Neuronal stem cell (in vitro differentiated cells): ENCODE results near the gene EN1.

ENCODE experiments used
- DNase-seq: peaks from one replicate; pipeline ENCODE4 v3.0.0-alpha.2; 2013; ENCODE audit warnings: low spot score
- H2AFZ ChIP-seq: one replicate; pipeline ENCODE4 v1.6.1; 2013; ENCODE audit warnings: mild to moderate bottlenecking, low read length, inconsistent platforms
- H2AK5ac ChIP-seq: 2 replicates; pipeline ENCODE4 v1.6.1; 2013; ENCODE audit warnings: low read depth, mild to moderate bottlenecking, inconsistent platforms, low read length, moderate library complexity, mixed read lengths
- H2BK120ac ChIP-seq: 2 replicates; pipeline ENCODE4 v1.6.1; 2013; ENCODE audit warnings: low read depth, mild to moderate bottlenecking, inconsistent platforms, low read length, moderate library complexity, mixed read lengths
- H2BK12ac ChIP-seq: one replicate; pipeline ENCODE4 v1.6.1; 2013; ENCODE audit warnings: low read length, inconsistent platforms
- H2BK15ac ChIP-seq: 2 replicates; pipeline ENCODE4 v1.6.1; 2013; ENCODE audit warnings: mild to moderate bottlenecking, low read length, inconsistent platforms, mixed read lengths
- H2BK5ac ChIP-seq: one replicate; pipeline ENCODE4 v1.6.1; 2013; ENCODE audit warnings: inconsistent platforms, mild to moderate bottlenecking, low read length, moderate library complexity
- H3K14ac ChIP-seq: one replicate; pipeline ENCODE4 v1.6.1; 2013; ENCODE audit warnings: low read length, inconsistent platforms
- H3K18ac ChIP-seq: 2 replicates; pipeline ENCODE4 v1.6.1; 2013; ENCODE audit warnings: low read length, inconsistent platforms
- H3K23ac ChIP-seq: 2 replicates; pipeline ENCODE4 v1.6.1; 2013; ENCODE audit warnings: low read depth, mild to moderate bottlenecking, mixed read lengths, low read length, inconsistent platforms; ENCODE audit not compliant: poor library complexity
- H3K27ac ChIP-seq: replicated peaks from 3 replicates; pipeline ENCODE4 v1.5.1; 2013; ENCODE audit warnings: low read length, inconsistent platforms
- H3K27me3 ChIP-seq, 3 experiments: 2 replicates each; pipeline ENCODE4 v1.6.1; 2013; ENCODE audit warnings: low read length in 3 of 3, mild to moderate bottlenecking in 2 of 3, inconsistent platforms in 1 of 3, low read depth in 1 of 3, mixed read lengths in 1 of 3, moderate library complexity in 1 of 3; ENCODE audit not compliant: control insufficient read depth in 3 of 3, insufficient read depth in 3 of 3
- H3K36me3 ChIP-seq, 2 donors: replicated peaks in 1 of 2; 2 replicates each; pipeline ENCODE4 v1.6.1; 2013; ENCODE audit warnings: low read length in 2 of 2; ENCODE audit not compliant: control insufficient read depth in 2 of 2, insufficient read depth in 2 of 2
- H3K4ac ChIP-seq: 2 replicates; pipeline ENCODE4 v1.6.1; 2013; ENCODE audit warnings: inconsistent platforms, mild to moderate bottlenecking, low read length, moderate library complexity
- H3K4me1 ChIP-seq, 2 donors: 1 replicate in 1 of 2; 2 replicates in 1 of 2; pipeline ENCODE4 v1.6.1; 2013; ENCODE audit warnings: low read length in 2 of 2, low read depth in 1 of 2; ENCODE audit not compliant: control insufficient read depth in 2 of 2, insufficient read depth in 1 of 2
- H3K4me2 ChIP-seq: one replicate; pipeline ENCODE4 v1.6.1; 2013; ENCODE audit warnings: mild to moderate bottlenecking, low read length, inconsistent platforms; ENCODE audit not compliant: insufficient read depth, poor library complexity, severe bottlenecking
- H3K4me3 ChIP-seq, 2 donors: 2 replicates each; pipeline ENCODE4 v1.5.1; 2013; ENCODE audit warnings: low read length in 2 of 2, mild to moderate bottlenecking in 2 of 2, inconsistent platforms in 1 of 2, moderate library complexity in 1 of 2
- H3K79me1 ChIP-seq: one replicate; pipeline ENCODE4 v1.6.1; 2013; ENCODE audit warnings: low read depth, mild to moderate bottlenecking, inconsistent platforms, low read length, moderate library complexity
- H3K9ac ChIP-seq: one replicate; pipeline ENCODE4 v1.6.1; 2013; ENCODE audit warnings: mild to moderate bottlenecking, low read depth, low read length, inconsistent platforms; ENCODE audit not compliant: poor library complexity
- H3K9me3 ChIP-seq, 2 donors: replicated peaks in 1 of 2; 2 replicates each; pipeline versions ENCODE3 to v1.6.1; 2013; ENCODE audit warnings: low read length in 2 of 2, mild to moderate bottlenecking in 2 of 2, inconsistent platforms in 1 of 2, low read depth in 1 of 2, mixed read lengths in 1 of 2, moderate library complexity in 1 of 2; ENCODE audit not compliant: control insufficient read depth in 2 of 2, insufficient read depth in 1 of 2
- H4K8ac ChIP-seq: one replicate; pipeline ENCODE4 v1.6.1; 2013; ENCODE audit warnings: low read depth, mild to moderate bottlenecking, inconsistent platforms, low read length, moderate library complexity
- H4K91ac ChIP-seq: one replicate; pipeline ENCODE4 v1.6.1; 2013; ENCODE audit warnings: low read length, low read depth, mild to moderate bottlenecking, inconsistent platforms; ENCODE audit not compliant: poor library complexity
- WGBS, 2 donors: extraction: QIAGEN DNeasy Blood & Tissue Kit; methylation state at CpG; one replicate each; pipeline ENCODE4 v1.1.7; 2013; ENCODE audit warnings: missing lambda C conversion rate in 2 of 2, mixed read lengths in 1 of 2; ENCODE audit not compliant: insufficient read length in 2 of 2, insufficient replicate concordance in 1 of 2; ENCODE audit errors: extremely low coverage in 2 of 2; 5-methylcytosine and 5-hydroxymethylcytosine counted together

Gene EN1

DNA sequence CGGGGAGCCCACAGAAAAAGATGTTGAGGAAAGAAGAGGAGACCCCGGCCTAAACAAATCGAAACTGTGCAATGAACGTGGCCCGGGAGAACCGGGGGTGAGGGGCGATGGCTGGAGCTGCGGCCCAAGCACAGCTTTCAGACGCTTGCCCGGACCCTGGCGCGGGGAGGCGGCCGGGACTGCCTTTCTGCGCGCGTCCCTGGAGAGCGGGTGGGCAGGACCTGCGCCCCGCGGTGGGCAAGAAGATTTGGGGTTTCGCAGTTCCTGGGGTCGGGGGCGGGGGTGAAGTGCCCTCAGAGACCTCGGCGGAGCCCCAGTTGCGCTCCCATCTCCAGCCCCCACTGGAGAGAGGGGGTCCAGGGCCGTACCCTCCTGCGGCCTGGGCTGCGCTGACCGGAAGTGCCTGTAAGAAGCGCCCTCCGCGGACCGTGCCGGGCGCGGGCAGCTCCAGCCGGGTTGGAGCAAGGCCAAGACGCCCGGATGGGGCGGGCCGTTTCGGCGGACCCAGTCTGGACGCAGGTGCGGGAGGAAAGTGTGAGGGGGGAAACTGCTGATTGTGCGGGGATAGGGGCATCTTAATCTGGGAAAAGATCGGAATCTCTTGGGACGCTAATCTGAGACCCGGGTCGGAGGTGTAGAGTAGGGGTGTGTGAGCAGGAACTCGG lies 11.6 kb downstream of the EN1 start:
- Histone ChIP-seq H3K36me3 (no peaks in the 10 kb centered on the region), H3K18ac (no peak overlapping the region), H3K4me3 (peak overlapping the region; percentile 43 to 72), H2AK5ac (no peak overlapping the region), H3K4ac (no peak overlapping the region), H4K91ac (no peak overlapping the region), H2BK15ac (no peak overlapping the region), H3K4me2 (peak overlapping the region; percentile 72), H2BK12ac (no peak overlapping the region), H3K27me3 (peaks cover 65 to 100% (median 98%) of the 10 kb centered on the region in 3 experiments), H3K27ac (no peak overlapping the region), H2AFZ (peak overlapping the region; percentile 97), H3K14ac (no peak overlapping the region), H2BK120ac (no peak overlapping the region), H3K79me1 (no peaks in the 10 kb centered on the region), H3K4me1 (peaks cover 2 to 7% of the 10 kb centered on the region in 2 donors), H3K9ac (no peak overlapping the region), H4K8ac (no peak overlapping the region), H3K9me3 (peaks cover 3 to 5% of the 10 kb centered on the region in 2 donors), H3K23ac (peak overlapping the region; percentile 17), H2BK5ac (no peak overlapping the region)
- peak; percentile 33 for DNase-seq
- WGBS, 2 donors: no CpG with 5 or more reads among the region's 53 CpGs

DNA sequence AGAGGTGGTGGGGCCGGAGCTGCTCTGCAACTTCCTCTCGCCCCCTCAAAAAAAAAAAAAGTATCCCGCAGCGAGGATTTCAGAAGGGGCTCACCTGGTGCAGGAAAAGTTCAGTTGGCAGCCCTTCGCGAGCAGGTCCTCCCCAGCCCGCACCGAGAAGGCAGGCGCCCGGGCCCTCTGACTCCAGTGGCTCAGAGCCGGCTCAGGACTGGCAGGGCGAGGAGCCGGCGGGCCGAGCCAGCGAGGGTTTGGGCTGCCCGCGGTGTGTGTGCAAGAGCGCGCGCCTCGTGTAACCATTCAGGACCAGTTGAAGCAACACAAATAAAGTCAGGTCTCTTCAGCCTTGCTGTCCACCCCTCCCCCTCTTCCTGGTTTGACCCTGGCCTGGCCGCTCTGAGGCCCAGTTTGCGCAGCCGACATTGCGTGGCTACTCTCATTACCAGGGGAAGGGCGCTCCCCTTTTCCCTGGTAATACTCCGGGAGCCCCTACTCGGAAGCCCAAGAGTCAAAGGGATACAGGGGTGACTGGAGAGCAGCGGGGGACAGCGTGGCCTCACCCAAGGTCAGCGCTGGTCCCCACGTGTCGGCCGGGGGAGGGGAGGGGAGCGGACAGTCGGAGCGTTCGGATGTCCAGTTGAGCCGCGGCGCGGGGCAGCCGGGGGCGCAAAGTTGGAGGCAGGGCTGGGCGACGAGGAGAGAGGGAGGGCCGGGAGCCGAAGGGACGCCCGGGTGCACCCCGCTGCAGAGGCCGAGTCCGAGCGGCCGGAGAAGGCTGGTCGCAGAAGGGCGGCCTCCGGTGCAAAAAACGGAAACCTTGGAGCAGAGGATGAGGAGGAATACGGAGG lies 12.3 kb downstream of the EN1 start:
- H3K4ac ChIP-seq: no peak overlapping the region
- H3K4me1 ChIP-seq: peaks cover 2 to 7% of the 10 kb centered on the region in 2 donors

DNA sequence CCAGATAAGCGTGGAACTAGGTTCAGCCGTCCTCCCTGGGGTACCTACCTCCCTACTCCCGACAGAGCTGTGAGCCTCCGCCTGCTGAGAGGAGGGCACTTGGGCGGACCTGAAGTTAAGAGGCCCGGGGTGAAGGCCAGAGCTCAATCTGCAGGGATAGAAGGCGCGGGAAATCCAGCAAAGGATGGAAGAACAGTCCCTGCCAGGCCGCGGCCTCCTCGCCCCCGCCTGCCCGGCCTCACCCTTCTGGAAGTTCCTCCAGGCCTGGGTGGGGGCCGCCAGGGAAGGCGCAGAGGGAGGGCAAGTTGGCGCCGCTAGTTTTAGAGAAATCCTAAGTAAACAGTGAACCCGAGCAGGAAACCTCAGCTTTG lies 13.0 kb downstream of the EN1 start:
- peak overlapping the region; percentile 5 for H2BK120ac ChIP-seq
- H3K9me3 ChIP-seq: peaks cover 1 to 5% of the 10 kb centered on the region in 2 donors
- no peak overlapping the region for H3K27ac ChIP-seq
- H3K4me3 ChIP-seq: no peak overlapping the region
- no peak overlapping the region for H3K9ac ChIP-seq
- no peak overlapping the region for H3K14ac ChIP-seq
- H3K23ac ChIP-seq: no peak overlapping the region
- no peaks in the 10 kb centered on the region for H3K79me1 ChIP-seq
- no peak overlapping the region for H4K8ac ChIP-seq
- peak overlapping the region; percentile 11 for H3K18ac ChIP-seq
- H3K4me2 ChIP-seq: peak overlapping the region; percentile 12
- no peak overlapping the region for H2BK5ac ChIP-seq
- H2BK12ac ChIP-seq: no peak overlapping the region
- peak overlapping the region; percentile 65 for H2AK5ac ChIP-seq
- no peak overlapping the region for H4K91ac ChIP-seq
- peaks cover 58 to 95% (median 88%) of the 10 kb centered on the region in 3 experiments for H3K27me3 ChIP-seq
- no peak overlapping the region for H3K4ac ChIP-seq
- H3K36me3 ChIP-seq: no peaks in the 10 kb centered on the region
- WGBS, 2 donors: no CpG with 5 or more reads among the region's 18 CpGs
- H2BK15ac ChIP-seq: peak overlapping the region; percentile 14
- peak overlapping the region; percentile 97 for H2AFZ ChIP-seq
- H3K4me1 ChIP-seq: peaks cover 2 to 7% of the 10 kb centered on the region in 2 donors
- DNase-seq: peak; percentile 15

More for the DNA sequence above, 12.3 kb downstream of the EN1 start:
- Histone ChIP-seq H3K14ac (no peak overlapping the region), H2BK120ac (peak overlapping the region; percentile 5), H3K27me3 (peaks cover 63 to 98% (median 95%) of the 10 kb centered on the region in 3 experiments), H4K8ac (no peak overlapping the region), H3K36me3 (no peaks in the 10 kb centered on the region), H2BK12ac (no peak overlapping the region), H3K79me1 (no peaks in the 10 kb centered on the region), H2AK5ac (no peak overlapping the region), H3K9ac (no peak overlapping the region), H3K9me3 (peaks cover 1 to 5% of the 10 kb centered on the region in 2 donors), H2BK5ac (no peak overlapping the region), H2AFZ (peak overlapping the region; percentile 97), H3K4me2 (peak overlapping the region; percentile 72), H2BK15ac (no peak overlapping the region), H3K18ac (peak overlapping the region; percentile 58), H3K23ac (peak overlapping the region; percentile 18), H4K91ac (no peak overlapping the region), H3K4me3 (peak overlapping the region; percentile 43 to 72), H3K27ac (no peak overlapping the region)
- WGBS, 2 donors: no CpG with 5 or more reads among the region's 61 CpGs
- DNase-seq: peak; percentile 37
